ENCODE results near the gene TSPAN7.

The TSPAN7 gene

DNA sequence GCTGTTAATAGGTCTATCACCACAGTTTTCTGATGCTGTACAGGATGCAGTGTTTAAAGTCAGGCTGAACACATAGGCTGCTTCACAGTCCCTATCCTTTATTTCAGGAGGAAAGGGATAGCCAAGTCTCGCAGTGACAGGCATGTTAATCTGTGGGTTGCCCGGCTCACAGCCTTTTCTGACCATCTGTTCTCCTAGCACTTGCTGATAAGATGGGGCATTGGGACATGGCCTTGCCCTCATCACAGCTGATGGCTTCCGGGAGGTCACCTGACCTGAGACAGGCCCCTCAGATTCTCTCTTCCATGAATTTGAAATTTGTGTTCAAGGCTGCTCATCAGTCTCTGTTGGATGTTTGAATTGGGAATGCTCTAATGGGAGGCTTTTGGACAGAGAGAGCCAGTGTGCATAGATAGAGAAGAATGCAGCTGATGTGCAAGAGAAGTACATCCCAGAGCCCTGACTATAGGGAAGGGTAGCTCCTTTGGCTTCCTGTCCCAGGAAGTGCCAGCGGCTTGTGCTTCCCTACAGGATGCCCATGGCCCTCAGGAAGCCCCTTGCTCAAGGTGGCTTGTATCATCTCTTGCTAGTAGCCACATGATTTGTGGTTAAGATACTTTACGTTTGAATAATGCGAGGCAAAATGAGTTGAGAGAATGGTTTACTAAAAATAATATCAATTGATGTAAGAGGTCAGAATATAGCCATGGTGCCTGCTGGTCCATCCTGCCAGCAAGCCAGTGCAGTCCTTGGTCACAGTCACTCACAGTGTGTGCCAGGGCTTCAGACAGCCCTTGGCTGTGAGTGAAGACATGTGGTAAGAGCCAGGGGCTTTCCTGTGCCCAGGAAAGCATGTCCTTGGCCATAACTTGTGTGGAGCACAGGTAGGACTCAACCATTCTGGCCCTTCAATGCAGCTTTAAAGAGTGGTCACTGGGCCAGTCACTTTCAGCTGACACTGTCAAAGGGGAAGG lies 88.6 kb downstream of the TSPAN7 start:
- Histone ChIP-seq H3K4me1 (ENCODE audit: insufficient read depth, low read length) (no peaks in the 10 kb centered on the region), H3K4me3 (ENCODE audit: low read length) (no peak overlapping the region), H3K9me3 (ENCODE audit: insufficient read depth, low read depth, low read length) (no peaks in the 10 kb centered on the region), H3K36me3 (ENCODE audit: insufficient read depth, low read depth, low read length) (no peaks in the 10 kb centered on the region), H3K27me3 (ENCODE audit: insufficient read depth, low read length) (no peaks in the 10 kb centered on the region), H3K9ac (ENCODE audit: low read depth, low read length) (no peak overlapping the region), H3K27ac (ENCODE audit: low read length) (no peak overlapping the region)

GRCh38 chrX:38651625-38652601 lies 90.6 kb downstream of the TSPAN7 start:
- no peaks in the 10 kb centered on the region for H3K9me3 ChIP-seq (ENCODE audit: insufficient read depth, low read depth, low read length)
- H3K9ac ChIP-seq (ENCODE audit: low read depth, low read length), result no peak overlapping the region
- H3K36me3 ChIP-seq (ENCODE audit: insufficient read depth, low read depth, low read length), result no peaks in the 10 kb centered on the region
- no peaks in the 10 kb centered on the region for H3K4me1 ChIP-seq (ENCODE audit: insufficient read depth, low read length)
- no peak overlapping the region for H3K27ac ChIP-seq (ENCODE audit: low read length)
- H3K4me3 ChIP-seq (ENCODE audit: low read length), result no peak overlapping the region
- no peaks in the 10 kb centered on the region for H3K27me3 ChIP-seq (ENCODE audit: insufficient read depth, low read length)

- no peak overlapping the region for H3K4me3 ChIP-seq (ENCODE audit: low read length)
- H3K9ac ChIP-seq (ENCODE audit: low read depth, low read length), result no peak overlapping the region
- no peaks in the 10 kb centered on the region for H3K9me3 ChIP-seq (ENCODE audit: insufficient read depth, low read depth, low read length)
- H3K4me1 ChIP-seq (ENCODE audit: insufficient read depth, low read length), result no peaks in the 10 kb centered on the region
- no peak overlapping the region for H3K27ac ChIP-seq (ENCODE audit: low read length)
- H3K36me3 ChIP-seq (ENCODE audit: insufficient read depth, low read depth, low read length), result no peaks in the 10 kb centered on the region
- no peaks in the 10 kb centered on the region for H3K27me3 ChIP-seq (ENCODE audit: insufficient read depth, low read length)
Observed at GRCh38 chrX:38652934-38653442, 91.6 kb downstream of the TSPAN7 start.

DNA sequence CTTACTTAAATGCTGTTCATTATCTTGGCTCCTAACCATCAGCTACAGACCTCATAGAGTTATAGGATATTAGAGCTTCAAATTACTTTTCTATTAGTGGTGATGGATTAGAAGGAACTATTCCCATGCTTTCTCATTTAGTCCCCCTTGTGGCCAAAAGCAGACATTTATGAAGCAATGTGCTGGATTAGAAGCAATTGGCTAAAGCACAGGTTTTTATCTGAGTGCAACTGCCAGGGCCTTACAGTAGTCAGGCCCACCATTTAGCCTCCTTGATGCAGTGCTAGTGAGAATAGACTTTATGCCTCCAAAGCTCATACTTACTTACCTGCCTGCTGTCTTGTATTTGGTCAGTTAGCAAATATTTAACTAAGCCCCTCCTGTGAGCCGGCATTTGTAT lies 93.0 kb downstream of the TSPAN7 start:
- Histone ChIP-seq H3K9ac (ENCODE audit: low read depth, low read length) (no peak overlapping the region), H3K4me3 (ENCODE audit: low read length) (no peak overlapping the region), H3K27ac (ENCODE audit: low read length) (no peak overlapping the region), H3K27me3 (ENCODE audit: insufficient read depth, low read length) (no peaks in the 10 kb centered on the region), H3K4me1 (ENCODE audit: insufficient read depth, low read length) (no peaks in the 10 kb centered on the region), H3K9me3 (ENCODE audit: insufficient read depth, low read depth, low read length) (no peaks in the 10 kb centered on the region), H3K36me3 (ENCODE audit: insufficient read depth, low read depth, low read length) (no peaks in the 10 kb centered on the region)

DNA sequence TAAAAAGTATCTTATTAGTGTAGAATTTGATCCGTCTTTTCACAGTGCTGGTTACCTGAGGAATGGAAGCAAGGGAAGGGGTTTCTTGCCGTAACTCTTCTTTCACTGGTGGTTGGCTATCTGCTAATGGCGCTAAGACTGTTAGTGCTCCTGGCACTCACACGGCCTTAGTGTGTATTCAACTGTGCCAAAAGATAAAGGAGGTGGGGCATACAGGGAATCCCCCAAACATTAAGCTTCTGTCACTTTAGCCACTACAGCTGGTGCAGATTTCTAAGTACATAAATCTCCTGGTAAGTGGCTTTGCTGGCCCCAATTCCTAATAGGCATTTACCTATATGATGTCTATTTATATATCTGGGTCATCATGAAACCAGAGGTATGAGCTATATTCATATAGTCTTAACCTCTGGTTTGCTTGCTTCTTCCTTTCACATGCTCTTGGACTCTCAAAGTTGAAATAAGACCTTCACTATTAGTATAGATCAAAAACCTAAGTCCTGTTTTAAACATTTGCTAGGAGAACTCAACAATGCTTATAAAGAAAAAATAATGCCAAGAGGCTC lies 95.1 kb downstream of the TSPAN7 start:
- H3K9ac ChIP-seq (ENCODE audit: low read depth, low read length), result no peak overlapping the region
- H3K4me3 ChIP-seq (ENCODE audit: low read length), result no peak overlapping the region
- H3K27me3 ChIP-seq (ENCODE audit: insufficient read depth, low read length), result no peaks in the 10 kb centered on the region
- no peak overlapping the region for H3K27ac ChIP-seq (ENCODE audit: low read length)
- no peaks in the 10 kb centered on the region for H3K36me3 ChIP-seq (ENCODE audit: insufficient read depth, low read depth, low read length)
- no peaks in the 10 kb centered on the region for H3K4me1 ChIP-seq (ENCODE audit: insufficient read depth, low read length)
- H3K9me3 ChIP-seq (ENCODE audit: insufficient read depth, low read depth, low read length), result no peaks in the 10 kb centered on the region

DNA sequence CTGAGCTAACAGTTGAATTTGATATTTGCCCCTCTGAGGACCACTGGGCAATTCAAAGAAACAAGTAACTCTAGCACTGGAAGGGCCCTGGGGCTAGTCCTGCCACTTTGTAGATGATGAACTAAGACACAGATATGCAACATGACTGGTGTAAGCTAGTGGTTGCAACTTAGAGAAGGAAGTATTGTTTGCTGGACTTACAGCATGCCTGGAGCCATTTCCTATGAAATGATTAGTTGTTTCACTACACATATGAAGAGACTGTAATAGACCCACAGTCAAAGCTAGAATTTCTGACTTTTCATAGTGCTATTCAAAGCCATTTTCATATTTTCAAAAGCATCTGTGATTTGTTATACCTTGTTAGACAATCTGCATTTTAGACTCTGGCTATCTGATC lies 96.2 kb downstream of the TSPAN7 start:
- Histone ChIP-seq H3K9me3 (ENCODE audit: insufficient read depth, low read depth, low read length) (no peaks in the 10 kb centered on the region), H3K9ac (ENCODE audit: low read depth, low read length) (no peak overlapping the region), H3K27ac (ENCODE audit: low read length) (no peak overlapping the region), H3K27me3 (ENCODE audit: insufficient read depth, low read length) (no peaks in the 10 kb centered on the region), H3K4me1 (ENCODE audit: insufficient read depth, low read length) (no peaks in the 10 kb centered on the region), H3K36me3 (ENCODE audit: insufficient read depth, low read depth, low read length) (no peaks in the 10 kb centered on the region), H3K4me3 (ENCODE audit: low read length) (no peak overlapping the region)

DNA sequence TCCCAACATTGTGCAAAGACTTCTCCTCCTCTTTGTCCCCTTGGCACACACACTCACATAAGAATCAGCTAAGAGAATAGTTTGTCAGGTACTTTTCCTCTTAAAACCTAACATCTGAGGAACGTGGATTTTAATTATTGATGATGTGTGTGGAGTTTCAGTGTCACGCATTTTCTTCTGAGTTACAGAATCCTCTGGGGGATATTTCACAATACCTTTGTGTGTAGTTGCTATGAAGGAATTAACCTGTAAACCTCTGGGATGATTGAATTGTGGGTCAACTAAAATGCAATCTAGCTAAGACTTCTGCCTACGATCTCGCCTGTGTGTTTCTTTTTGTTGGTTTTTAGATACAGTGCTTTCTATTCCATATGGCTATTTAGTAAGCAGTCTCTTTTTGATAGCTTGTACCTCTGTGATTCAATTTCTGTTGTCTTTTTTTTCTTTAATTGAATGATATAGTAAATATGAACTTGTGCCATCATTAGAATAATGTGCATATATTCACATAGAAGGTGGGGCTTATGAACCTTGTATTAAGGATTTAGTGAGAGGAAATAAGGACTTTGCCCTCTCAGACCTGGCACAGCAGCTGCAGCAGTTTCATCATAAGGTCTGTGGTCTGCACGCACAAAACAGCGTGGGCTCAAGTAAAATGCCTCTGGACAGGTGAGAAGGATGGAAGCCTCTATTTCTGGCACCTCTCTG lies 99.2 kb downstream of the TSPAN7 start:
- Histone ChIP-seq H3K9me3 (ENCODE audit: insufficient read depth, low read depth, low read length) (no peaks in the 10 kb centered on the region), H3K27ac (ENCODE audit: low read length) (no peak overlapping the region), H3K36me3 (ENCODE audit: insufficient read depth, low read depth, low read length) (no peaks in the 10 kb centered on the region)

DNA sequence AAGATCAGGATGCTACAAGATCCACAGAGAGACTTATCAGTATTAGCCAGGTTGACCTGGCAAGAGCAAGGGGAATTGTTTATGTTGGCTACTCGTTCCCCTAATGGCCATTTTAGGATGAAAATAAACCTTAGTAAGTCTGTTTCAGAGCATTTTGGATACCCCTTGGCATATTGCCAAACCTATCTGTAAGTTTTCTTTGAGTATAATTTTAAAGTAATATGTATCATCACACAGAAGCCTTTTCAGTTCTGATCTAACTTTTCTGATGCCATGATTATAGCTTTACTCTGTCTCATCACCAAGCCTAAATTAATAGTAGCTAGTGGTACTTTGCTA lies 99.7 kb downstream of the TSPAN7 start:
- H3K27me3 ChIP-seq (ENCODE audit: insufficient read depth, low read length), result no peaks in the 10 kb centered on the region
- no peak overlapping the region for H3K9ac ChIP-seq (ENCODE audit: low read depth, low read length)
- H3K4me1 ChIP-seq (ENCODE audit: insufficient read depth, low read length), result no peaks in the 10 kb centered on the region
- H3K36me3 ChIP-seq (ENCODE audit: insufficient read depth, low read depth, low read length), result no peaks in the 10 kb centered on the region
- no peak overlapping the region for H3K4me3 ChIP-seq (ENCODE audit: low read length)
- H3K9me3 ChIP-seq (ENCODE audit: insufficient read depth, low read depth, low read length), result no peaks in the 10 kb centered on the region
- H3K27ac ChIP-seq (ENCODE audit: low read length), result no peak overlapping the region

More for the DNA sequence above, 99.2 kb downstream of the TSPAN7 start:
- Histone ChIP-seq H3K4me1 (ENCODE audit: insufficient read depth, low read length) (no peaks in the 10 kb centered on the region), H3K4me3 (ENCODE audit: low read length) (no peak overlapping the region), H3K9ac (ENCODE audit: low read depth, low read length) (no peak overlapping the region), H3K27me3 (ENCODE audit: insufficient read depth, low read length) (no peaks in the 10 kb centered on the region)

GRCh38 chrX:38661561-38661960 lies 100.2 kb downstream of the TSPAN7 start:
- Histone ChIP-seq H3K9ac (ENCODE audit: low read depth, low read length) (no peak overlapping the region), H3K27me3 (ENCODE audit: insufficient read depth, low read length) (no peaks in the 10 kb centered on the region), H3K9me3 (ENCODE audit: insufficient read depth, low read depth, low read length) (no peaks in the 10 kb centered on the region), H3K4me3 (ENCODE audit: low read length) (no peak overlapping the region), H3K4me1 (ENCODE audit: insufficient read depth, low read length) (no peaks in the 10 kb centered on the region), H3K27ac (ENCODE audit: low read length) (no peak overlapping the region), H3K36me3 (ENCODE audit: insufficient read depth, low read depth, low read length) (no peaks in the 10 kb centered on the region)

DNA sequence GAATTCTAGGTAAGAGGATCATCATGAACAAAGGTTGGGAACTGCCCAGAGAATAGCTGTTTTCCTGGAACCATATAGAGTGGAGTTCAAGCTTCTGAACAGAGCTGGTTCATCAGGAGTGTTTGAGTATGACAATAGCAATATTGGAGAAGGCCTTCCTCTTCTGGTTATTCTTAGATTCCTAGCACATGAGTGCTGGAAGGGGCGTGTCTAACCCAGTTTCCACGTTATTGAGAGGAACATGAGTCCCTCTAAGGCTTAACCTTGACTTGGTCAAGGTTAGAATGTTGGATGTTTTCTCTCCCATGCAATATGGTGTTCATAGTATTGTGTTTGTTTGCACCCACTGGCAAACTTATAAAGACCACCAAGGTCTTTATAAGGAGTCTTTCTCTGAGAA lies 101.3 kb downstream of the TSPAN7 start:
- Histone ChIP-seq H3K36me3 (ENCODE audit: insufficient read depth, low read depth, low read length) (no peaks in the 10 kb centered on the region), H3K9me3 (ENCODE audit: insufficient read depth, low read depth, low read length) (no peaks in the 10 kb centered on the region), H3K9ac (ENCODE audit: low read depth, low read length) (no peak overlapping the region), H3K27ac (ENCODE audit: low read length) (no peak overlapping the region), H3K4me1 (ENCODE audit: insufficient read depth, low read length) (no peaks in the 10 kb centered on the region), H3K4me3 (ENCODE audit: low read length) (no peak overlapping the region), H3K27me3 (ENCODE audit: insufficient read depth, low read length) (no peaks in the 10 kb centered on the region)

DNA sequence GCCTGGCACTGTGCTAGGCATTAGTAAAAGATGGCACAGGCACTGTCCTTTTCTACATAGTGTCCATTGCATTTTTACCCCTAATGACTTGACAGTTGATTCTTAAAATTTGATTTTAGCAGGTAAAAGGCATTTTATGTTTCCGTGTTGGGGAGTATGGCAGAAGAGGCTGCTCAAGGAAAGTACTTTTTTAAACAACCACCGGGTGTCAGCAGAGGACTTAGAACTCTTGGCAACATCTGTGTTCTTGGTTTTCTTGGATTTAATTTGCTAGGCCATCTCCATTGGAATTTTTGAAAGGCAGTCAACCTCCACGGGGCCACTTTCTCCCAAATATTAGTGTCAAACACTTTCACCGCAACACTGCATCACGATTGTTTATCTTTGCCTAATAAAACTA lies 102.9 kb downstream of the TSPAN7 start:
- no peak overlapping the region for H3K27ac ChIP-seq (ENCODE audit: low read length)
- no peak overlapping the region for H3K9ac ChIP-seq (ENCODE audit: low read depth, low read length)
- H3K4me1 ChIP-seq (ENCODE audit: insufficient read depth, low read length), result no peaks in the 10 kb centered on the region
- H3K36me3 ChIP-seq (ENCODE audit: insufficient read depth, low read depth, low read length), result no peaks in the 10 kb centered on the region
- H3K27me3 ChIP-seq (ENCODE audit: insufficient read depth, low read length), result no peaks in the 10 kb centered on the region
- no peaks in the 10 kb centered on the region for H3K9me3 ChIP-seq (ENCODE audit: insufficient read depth, low read depth, low read length)
- no peak overlapping the region for H3K4me3 ChIP-seq (ENCODE audit: low read length)

Measured in iPS-20b (cell line).